HG02852 (cell line): ENCODE measurements around the gene PTPRE.
A peak's percentile ranks its signal among the peaks of the same experiment; 100 is the strongest.

Experiments used
- ATAC-seq: cut with Tn5 transposase; IDR thresholded peaks from one replicate; pipeline ENCODE4 v1.9.1; 2021; ENCODE audit warnings: mild to moderate bottlenecking, moderate library complexity; ENCODE audit not compliant: unreplicated experiment

PTPRE gene

GRCh38 chr10:128042131-128042610, 135.3 kb downstream of the PTPRE start:
- no peak for ATAC-seq

GRCh38 chr10:128043259-128044045, 136.5 kb downstream of the PTPRE start:
- no peak for ATAC-seq

- ATAC-seq, result no peak
Measured at GRCh38 chr10:128044186-128044585, 137.3 kb downstream of the PTPRE start.

- no peak for ATAC-seq
Measured at GRCh38 chr10:128044961-128045832, 138.3 kb downstream of the PTPRE start.

- no peak for ATAC-seq
Measured at GRCh38 chr10:128045833-128046120, 138.9 kb downstream of the PTPRE start.

- ATAC-seq, result no peak
Measured at GRCh38 chr10:128046156-128046952, 139.5 kb downstream of the PTPRE start.

- peak; percentile 1 for ATAC-seq
Measured at GRCh38 chr10:128046953-128047290, 140.0 kb downstream of the PTPRE start.

- peak; percentile 94 for ATAC-seq
Measured at GRCh38 chr10:128047351-128047750, 140.4 kb downstream of the PTPRE start.

- ATAC-seq, result peak; percentile 37
Measured at GRCh38 chr10:128047991-128048818, 141.3 kb downstream of the PTPRE start.

- no peak for ATAC-seq
Measured at GRCh38 chr10:128048819-128049210, 141.9 kb downstream of the PTPRE start.

GRCh38 chr10:128049226-128050120, 142.6 kb downstream of the PTPRE start:
- no peak for ATAC-seq

- no peak for ATAC-seq
Measured at GRCh38 chr10:128050121-128050516, 143.2 kb downstream of the PTPRE start.

- ATAC-seq, result no peak
Measured at GRCh38 chr10:128050936-128051335, 144.0 kb downstream of the PTPRE start.

- no peak for ATAC-seq
Measured at GRCh38 chr10:128051548-128051947, 144.6 kb downstream of the PTPRE start.

- ATAC-seq, result no peak
Measured at GRCh38 chr10:128052696-128053095, 145.8 kb downstream of the PTPRE start.

- ATAC-seq, result no peak
Measured at GRCh38 chr10:128053356-128053755, 146.5 kb downstream of the PTPRE start.

GRCh38 chr10:128054163-128054970, 147.5 kb downstream of the PTPRE start:
- no peak for ATAC-seq

GRCh38 chr10:128055061-128055868, 148.4 kb downstream of the PTPRE start:
- no peak for ATAC-seq
